ENCODE results near the gene NIP7.
A peak's percentile ranks its signal among the peaks of the same experiment; 100 is the strongest.
"Not testable (repeated sequence)": the region's sequence is repeated elsewhere in the genome, so short reads cannot be mapped to it uniquely, and the experiment has no call there.

Gene NIP7

GRCh38 chr16:69339289-69340094 is at the start of gene NIP7, which contains the start of gene COG8:
TSS of gene NIP7 (plus strand) at chr16:69339772. CDS start at chr16:69339830, 58 bp downstream.
TSS of gene COG8 (minus strand) at chr16:69339564. CDS start at chr16:69339552, 12 bp downstream.
- DNase-seq (ENCODE audit: low read depth in 1 of 2, low spot score in 1 of 2) = peak; percentile 80 to 84

GRCh38 chr16:69291657-69292056 is 47.9 kb upstream of the NIP7 start:
- not testable (repeated sequence) for DNase-seq (ENCODE audit: low read depth in 1 of 2, low spot score in 1 of 2)

GRCh38 chr16:69293401-69293800 is 46.2 kb upstream of the NIP7 start:
- DNase-seq (ENCODE audit: low read depth in 1 of 2, low spot score in 1 of 2) = no peak

GRCh38 chr16:69294051-69294450 is 45.5 kb upstream of the NIP7 start:
- no peak for DNase-seq (ENCODE audit: low read depth in 1 of 2, low spot score in 1 of 2)

GRCh38 chr16:69296771-69297170 is 42.8 kb upstream of the NIP7 start:
- not testable (repeated sequence) for DNase-seq (ENCODE audit: low read depth in 1 of 2, low spot score in 1 of 2)

GRCh38 chr16:69298261-69298660 is 41.3 kb upstream of the NIP7 start:
- no peak for DNase-seq (ENCODE audit: low read depth in 1 of 2, low spot score in 1 of 2)

GRCh38 chr16:69301187-69301586 is 38.4 kb upstream of the NIP7 start:
- DNase-seq (ENCODE audit: low read depth in 1 of 2, low spot score in 1 of 2) = no peak

GRCh38 chr16:69301861-69302260 is 37.7 kb upstream of the NIP7 start:
- DNase-seq (ENCODE audit: low read depth in 1 of 2, low spot score in 1 of 2) = no peak

- DNase-seq (ENCODE audit: low read depth in 1 of 2, low spot score in 1 of 2) = no peak
Observed at GRCh38 chr16:69302301-69302700, 37.3 kb upstream of the NIP7 start.

- no peak for DNase-seq (ENCODE audit: low read depth in 1 of 2, low spot score in 1 of 2)
Observed at GRCh38 chr16:69306031-69306430, 33.5 kb upstream of the NIP7 start.

GRCh38 chr16:69307091-69307490 is 32.5 kb upstream of the NIP7 start:
- DNase-seq (ENCODE audit: low read depth in 1 of 2, low spot score in 1 of 2) = no peak

GRCh38 chr16:69307856-69308255 is 31.7 kb upstream of the NIP7 start:
- DNase-seq (ENCODE audit: low read depth in 1 of 2, low spot score in 1 of 2) = no peak

- no peak for DNase-seq (ENCODE audit: low read depth in 1 of 2, low spot score in 1 of 2)
Observed at GRCh38 chr16:69309316-69309715, 30.3 kb upstream of the NIP7 start.

- peak; percentile 97 for DNase-seq (ENCODE audit: low read depth in 1 of 2, low spot score in 1 of 2)
Observed at GRCh38 chr16:69310653-69311532, 28.7 kb upstream of the NIP7 start, which contains the start of gene VPS4A. TSS of gene VPS4A (plus strand) at chr16:69311350. CDS start at chr16:69311512, 162 bp downstream.

- DNase-seq (ENCODE audit: low read depth in 1 of 2, low spot score in 1 of 2) = peak in 1 of 2 donors; percentile 24
Observed at GRCh38 chr16:69311533-69312387, 27.8 kb upstream of the NIP7 start.

GRCh38 chr16:69313469-69313868 is 26.1 kb upstream of the NIP7 start:
- no peak for DNase-seq (ENCODE audit: low read depth in 1 of 2, low spot score in 1 of 2)

GRCh38 chr16:69314534-69314933 is 25.0 kb upstream of the NIP7 start:
- no peak for DNase-seq (ENCODE audit: low read depth in 1 of 2, low spot score in 1 of 2)

GRCh38 chr16:69315486-69316311 is 23.9 kb upstream of the NIP7 start:
- DNase-seq (ENCODE audit: low read depth in 1 of 2, low spot score in 1 of 2) = no peak

- no peak for DNase-seq (ENCODE audit: low read depth in 1 of 2, low spot score in 1 of 2)
Observed at GRCh38 chr16:69316595-69317034, 23.0 kb upstream of the NIP7 start.
